HG02678 (cell line): ENCODE measurements around the gene SLC35B2.

Experiments
- ATAC-seq: cut with Tn5 transposase; IDR thresholded peaks from one replicate; pipeline ENCODE4 v1.9.1; 2021; ENCODE audit warnings: mild to moderate bottlenecking, moderate library complexity; ENCODE audit not compliant: unreplicated experiment

The SLC35B2 gene

GRCh38 chr6:44224029-44224964, 33.0 kb downstream of the SLC35B2 start:
- peak; percentile 11 for ATAC-seq

- ATAC-seq = peak; percentile 48
Measured at GRCh38 chr6:44223319-44224028, 33.9 kb downstream of the SLC35B2 start, which contains the start of gene SLC29A1. SLC29A1 (plus strand) TSS chr6:44223595; CDS start chr6:44227314, 3,719 bp downstream.

- ATAC-seq = peak; percentile 1
Measured at GRCh38 chr6:44222486-44223318, 34.6 kb downstream of the SLC35B2 start.

DNA sequence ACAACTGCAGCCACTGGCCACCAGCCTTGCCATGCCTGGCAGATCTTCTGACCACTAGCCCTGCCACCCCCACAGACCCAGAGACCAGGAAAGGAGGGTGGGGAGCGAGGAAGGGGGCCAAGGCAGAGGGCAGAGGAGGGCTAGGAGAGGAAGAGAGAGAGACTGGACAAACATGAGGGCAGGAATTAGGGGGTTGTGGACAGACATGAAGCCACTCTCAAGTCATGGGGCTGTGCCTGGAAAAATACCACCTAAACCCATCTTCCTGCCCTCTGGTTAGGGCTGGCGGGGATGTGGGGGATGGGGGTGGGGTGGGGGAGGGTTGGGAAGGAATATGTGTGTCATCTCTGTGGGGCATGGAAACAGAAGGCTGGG, 35.4 kb downstream of the SLC35B2 start:
- ATAC-seq = no peak

- peak; percentile 34 for ATAC-seq
Measured at GRCh38 chr6:44221291-44221960, 35.9 kb downstream of the SLC35B2 start.

GRCh38 chr6:44220913-44221290, 36.4 kb downstream of the SLC35B2 start:
- ATAC-seq = no peak

- ATAC-seq = no peak
Measured at GRCh38 chr6:44219815-44220784, 37.2 kb downstream of the SLC35B2 start.

DNA sequence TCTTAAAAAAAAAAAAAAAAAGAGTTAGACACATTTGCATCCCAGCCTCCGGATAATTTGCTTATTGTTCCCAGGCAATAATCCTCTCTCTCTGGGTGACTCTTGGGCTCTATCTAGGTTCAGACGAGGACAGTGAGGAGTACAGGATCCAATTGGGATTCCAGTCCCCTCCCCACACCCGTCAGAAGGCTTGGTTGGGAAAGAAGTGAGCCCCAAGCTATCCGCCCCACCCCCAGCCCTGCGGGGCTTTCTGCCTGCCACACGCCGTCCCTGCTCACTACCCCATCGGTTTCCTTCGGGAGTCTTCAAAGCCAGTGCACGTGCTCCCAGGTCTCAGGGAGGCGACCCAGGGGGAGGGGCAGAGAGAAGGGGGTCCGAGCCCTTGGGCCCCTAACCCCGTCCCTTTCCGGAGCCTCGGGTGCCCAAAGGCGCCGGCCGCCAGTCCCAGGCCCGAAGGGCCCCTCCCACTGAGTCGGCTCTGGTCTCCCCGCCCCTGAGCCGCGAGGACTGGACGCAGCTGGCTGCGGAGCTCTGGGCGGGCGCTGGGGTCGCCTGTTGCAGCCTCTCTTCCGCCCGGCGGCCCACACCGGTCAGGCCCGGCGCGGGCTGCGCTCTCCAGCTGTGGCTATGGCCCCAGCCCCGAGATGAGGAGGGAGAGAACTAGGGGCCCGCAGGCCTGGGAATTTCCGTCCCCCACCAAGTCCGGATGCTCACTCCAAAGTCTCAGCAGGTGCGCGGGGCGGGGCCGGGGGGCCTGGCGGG, 38.1 kb downstream of the SLC35B2 start:
- ATAC-seq = peak; percentile 57

DNA sequence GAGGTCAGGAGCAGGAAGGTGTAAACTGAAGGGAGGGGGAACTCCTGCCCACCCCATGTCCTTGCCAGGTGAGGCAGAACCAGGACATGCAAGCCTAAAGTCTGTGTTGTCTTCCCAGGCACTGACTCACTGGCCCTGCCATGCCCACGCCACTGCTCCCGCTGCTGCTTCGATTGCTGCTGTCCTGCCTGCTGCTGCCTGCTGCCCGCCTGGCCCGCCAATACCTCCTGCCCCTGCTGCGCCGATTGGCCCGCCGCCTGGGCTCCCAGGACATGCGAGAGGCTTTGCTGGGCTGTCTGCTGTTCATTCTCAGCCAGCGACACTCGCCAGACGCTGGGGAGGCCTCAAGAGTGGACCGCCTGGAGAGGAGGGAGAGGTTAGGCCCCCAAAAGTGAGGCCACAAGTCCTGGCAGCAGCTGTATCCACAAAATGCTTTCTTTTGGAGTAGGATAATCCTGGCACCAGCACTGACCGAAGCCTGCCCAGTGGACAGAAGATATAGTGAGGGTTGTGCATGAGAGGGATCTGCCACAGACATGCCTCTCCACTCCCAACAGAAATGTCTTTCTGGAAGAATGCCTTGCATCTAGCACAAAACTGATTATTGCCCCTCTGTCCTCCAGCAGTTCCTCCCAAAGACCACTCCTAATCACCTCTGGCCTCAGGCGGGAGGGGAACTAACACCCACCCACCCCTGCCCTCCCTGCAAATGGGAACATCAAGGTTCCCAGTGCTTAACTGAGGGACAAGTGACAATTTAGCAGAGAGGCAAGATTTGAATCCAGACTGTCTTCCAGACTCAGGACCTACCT, 39.8 kb downstream of the SLC35B2 start:
- no peak for ATAC-seq

DNA sequence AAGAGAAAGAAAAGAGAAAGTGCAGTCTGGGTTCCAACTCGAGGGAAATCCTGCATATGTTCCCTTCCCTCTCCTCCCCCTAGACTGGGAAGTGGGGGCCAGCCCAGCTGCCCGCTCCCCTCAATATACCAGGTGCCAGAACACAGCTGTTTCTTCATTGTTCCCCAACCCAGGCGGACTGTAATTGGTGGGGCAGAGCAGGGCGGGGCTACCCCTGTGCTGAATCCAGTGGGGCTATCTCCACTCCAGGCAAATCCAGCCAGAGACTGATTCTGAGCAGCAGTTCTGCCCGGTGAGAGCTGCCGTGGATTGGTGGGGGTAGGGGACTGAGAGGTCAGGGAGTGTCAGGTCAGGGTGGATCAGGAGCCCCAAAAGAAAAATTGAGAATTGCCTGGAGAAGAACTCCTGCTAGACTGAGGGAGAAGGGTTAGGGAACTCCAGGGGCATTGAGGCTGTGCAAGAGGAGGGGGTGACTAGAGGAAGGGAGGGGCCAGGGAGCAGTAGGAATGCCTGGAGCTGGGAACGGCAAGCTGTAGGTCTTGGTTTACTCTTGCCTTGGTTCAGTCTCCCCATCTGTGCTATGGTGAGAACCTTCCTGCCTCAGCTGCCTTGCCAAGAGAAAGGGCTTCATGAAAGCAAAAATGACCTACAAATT, 40.5 kb downstream of the SLC35B2 start, which contains the start of gene MYMX:
TSS of gene MYMX (plus strand) at position 250 of the 655 bp plus-strand sequence. CDS start 546 bp downstream, outside the sequence.
- no peak for ATAC-seq

- ATAC-seq = no peak
Measured at GRCh38 chr6:44214307-44214706, 43.0 kb downstream of the SLC35B2 start.

- no peak for ATAC-seq
Measured at GRCh38 chr6:44211284-44211683, 46.0 kb downstream of the SLC35B2 start.

DNA sequence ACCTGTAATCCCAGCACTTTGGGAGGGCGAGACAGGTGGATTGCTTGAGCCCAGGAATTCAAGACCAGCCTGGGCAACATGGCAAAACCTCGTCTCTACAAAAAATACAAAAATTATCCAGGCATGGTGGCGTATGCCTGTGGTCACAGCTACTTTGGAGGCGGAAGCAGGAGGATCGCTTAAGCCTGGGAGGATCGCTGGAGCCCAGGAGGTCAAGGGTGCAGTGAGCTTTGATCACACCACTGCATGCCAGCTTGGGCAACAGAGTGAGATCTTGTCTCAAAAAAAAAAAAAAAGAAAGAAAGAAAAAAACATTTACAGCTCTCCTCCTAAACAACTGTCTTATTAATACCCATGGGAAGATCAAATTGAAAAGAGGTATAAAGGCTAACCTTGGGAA, 49.4 kb downstream of the SLC35B2 start:
- ATAC-seq = no peak
